Cardiac fibroblast (primary cell): ENCODE measurements around the gene KNCN.

Source experiments
- DNase-seq, 2 donors: peaks; one replicate each; pipeline versions ENCODE4 v3.0.0 to v3.0.0-alpha.2; 2010; ENCODE audit warnings: low read depth in 2 of 2
- H3K4me3 ChIP-seq, 2 donors: replicated peaks in 1 of 2; 1 replicate in 1 of 2; 2 replicates in 1 of 2; pipeline ENCODE4 v1.5.1; 2011; ENCODE audit warnings: low read depth in 2 of 2, low read length in 2 of 2, mild to moderate bottlenecking in 2 of 2, moderate library complexity in 1 of 2
- CTCF ChIP-seq: IDR thresholded peaks from one replicate; pipeline ENCODE4 v1.5.1; 2011; ENCODE audit warnings: low read depth, mild to moderate bottlenecking, low read length, inconsistent platforms

Gene KNCN

GRCh38 chr1:46558966-46559365, 7.5 kb upstream of the KNCN start:
- TF ChIP-seq CTCF, result no peak
- DNase-seq, result no peak
- H3K4me3 ChIP-seq, result no peak overlapping the region

- no peak for DNase-seq
- no peak for TF ChIP-seq CTCF
- no peak overlapping the region for H3K4me3 ChIP-seq
These were observed 6.9 kb upstream of the KNCN start for GRCh38 chr1:46558141-46558963.

GRCh38 chr1:46557403-46557802, 6.0 kb upstream of the KNCN start:
- no peak for DNase-seq
- TF ChIP-seq CTCF, result no peak
- no peak overlapping the region for H3K4me3 ChIP-seq

GRCh38 chr1:46556822-46557221, 5.4 kb upstream of the KNCN start:
- peak; percentile 24 for TF ChIP-seq CTCF
- no peak overlapping the region for H3K4me3 ChIP-seq
- DNase-seq, result peak; percentile 54 to 84

GRCh38 chr1:46555826-46556619, 4.6 kb upstream of the KNCN start:
- TF ChIP-seq CTCF, result no peak
- no peak for DNase-seq
- no peak overlapping the region for H3K4me3 ChIP-seq

GRCh38 chr1:46554597-46555381, 3.3 kb upstream of the KNCN start:
- no peak overlapping the region for H3K4me3 ChIP-seq
- no peak for DNase-seq
- no peak for TF ChIP-seq CTCF
